Activated B cell treated with CpG ODN at 0.5 μM for 24 hours (primary cell): ENCODE data around the gene CRBN. TPM values are rescaled to one million over a fixed set of nuclear protein-coding genes. Genes with fewer than 3 reads are reported as not detected.

Source experiments
- ATAC-seq: fragments of 200-7000 bp; cut with Tn5 transposase; one replicate; pipeline ENCODE4 v1.10.0; 2021; ENCODE audit warnings: low read depth, mild to moderate bottlenecking, moderate library complexity
- CTCF ChIA-PET: fragments of 350-600 bp; sonication (Branson Sonifier 250); formaldehyde crosslinking; loops from one replicate; lab custom pipeline; 2021; ENCODE audit warnings: antibody characterized with exemption; lab: Charles Lee
- POLR2A ChIA-PET: fragments of 350-600 bp; sonication (Branson Sonifier 250); formaldehyde crosslinking; loops from one replicate; lab custom pipeline; 2021; ENCODE audit warnings: antibody characterized with exemption; lab: Charles Lee
- DNase-seq: peaks from one replicate; pipeline ENCODE4 v3.0.0; 2022
- H3K27ac Mint-ChIP-seq: one replicate; pipeline ENCODE4 v1.8.0; 2020; ENCODE audit warnings: mixed read lengths
- H3K27me3 Mint-ChIP-seq: one replicate; pipeline ENCODE4 v1.8.0; 2021; ENCODE audit warnings: mixed read lengths
- H3K36me3 Mint-ChIP-seq: one replicate; pipeline ENCODE4 v1.8.0; 2021; ENCODE audit warnings: low read depth, mixed read lengths
- H3K4me1 Mint-ChIP-seq: one replicate; pipeline ENCODE4 v1.8.0; 2021; ENCODE audit warnings: mixed read lengths
- H3K4me3 Mint-ChIP-seq: one replicate; pipeline ENCODE4 v1.8.0; 2020; ENCODE audit warnings: mild to moderate bottlenecking, mixed read lengths
- H3K9me3 Mint-ChIP-seq: one replicate; pipeline ENCODE4 v1.8.0; 2020; ENCODE audit warnings: mixed read lengths
- CTCF ChIP-seq: fragments of 200-600 bp; IDR thresholded peaks from one replicate; pipeline ENCODE4 v1.8.0; 2022; ENCODE audit warnings: antibody characterized with exemption, mild to moderate bottlenecking
- intact Hi-C: fragments of 100-400 bp; cut with micrococcal nuclease; formaldehyde crosslinking; loops from one replicate; pipeline ENCODE4 v1.15.1; 2024
- total RNA-seq: library from RNA; stranded (reverse); gene quantifications from 2 replicates; pipeline ENCODE4 v1.2.3, GENCODE V29; 2022

CRBN gene
- total RNA-seq, 1 donor from 2014 or later = 58.2 TPM

DNA sequence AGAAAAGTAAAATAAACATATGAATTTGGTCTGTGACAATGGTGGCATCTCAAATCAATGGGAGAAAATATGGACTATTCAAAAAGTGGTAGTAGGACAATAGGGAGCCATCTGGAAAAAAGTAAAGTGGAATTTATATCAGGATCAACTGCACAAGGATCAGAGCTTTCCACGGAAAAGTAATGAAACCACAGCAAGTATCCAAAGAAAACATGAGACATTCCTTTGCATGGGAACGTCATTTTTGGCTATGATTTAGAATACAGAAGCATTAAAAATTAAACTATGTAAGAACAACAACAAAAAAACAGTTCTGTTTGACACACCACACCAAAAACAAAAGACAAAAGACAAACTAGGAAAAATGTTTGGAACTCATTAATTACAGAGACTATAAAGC, 18.7 kb downstream of the CRBN start:
- DNase-seq (no peak), ATAC-seq (no peak)
- Mint-ChIP-seq H3K36me3 (peaks cover 81% of the 10 kb centered on the region), H3K9me3 (no peaks in the 10 kb centered on the region), H3K4me3 (no peak overlapping the region), H3K27me3 (no peaks in the 10 kb centered on the region), H3K27ac (no peak overlapping the region), H3K4me1 (no peaks in the 10 kb centered on the region)
- TF ChIP-seq CTCF = no peak
- POLR2A ChIA-PET = no interaction called here
- intact Hi-C loops = no loop called here
- CTCF ChIA-PET = interaction anchor here (1.5 kb wide), 1 partner anchor 21 kb away, joined by 3 read pairs; no protein-coding TSS in a partner anchor

- no peak for DNase-seq
- ATAC-seq = no peak
- H3K27me3 Mint-ChIP-seq = no peaks in the 10 kb centered on the region
- no peak for TF ChIP-seq CTCF
- POLR2A ChIA-PET = no interaction called here
- H3K4me1 Mint-ChIP-seq = no peaks in the 10 kb centered on the region
- H3K27ac Mint-ChIP-seq = no peak overlapping the region
- no peaks in the 10 kb centered on the region for H3K9me3 Mint-ChIP-seq
- peaks cover 80% of the 10 kb centered on the region for H3K36me3 Mint-ChIP-seq
- intact Hi-C loops = loop anchor here (2.0 kb wide), 1 partner anchor 15 kb away; no protein-coding TSS in a partner anchor
- CTCF ChIA-PET = no interaction called here
- H3K4me3 Mint-ChIP-seq = no peak overlapping the region
Observed at GRCh38 chr3:3157484-3157883, 22.0 kb downstream of the CRBN start.

DNA sequence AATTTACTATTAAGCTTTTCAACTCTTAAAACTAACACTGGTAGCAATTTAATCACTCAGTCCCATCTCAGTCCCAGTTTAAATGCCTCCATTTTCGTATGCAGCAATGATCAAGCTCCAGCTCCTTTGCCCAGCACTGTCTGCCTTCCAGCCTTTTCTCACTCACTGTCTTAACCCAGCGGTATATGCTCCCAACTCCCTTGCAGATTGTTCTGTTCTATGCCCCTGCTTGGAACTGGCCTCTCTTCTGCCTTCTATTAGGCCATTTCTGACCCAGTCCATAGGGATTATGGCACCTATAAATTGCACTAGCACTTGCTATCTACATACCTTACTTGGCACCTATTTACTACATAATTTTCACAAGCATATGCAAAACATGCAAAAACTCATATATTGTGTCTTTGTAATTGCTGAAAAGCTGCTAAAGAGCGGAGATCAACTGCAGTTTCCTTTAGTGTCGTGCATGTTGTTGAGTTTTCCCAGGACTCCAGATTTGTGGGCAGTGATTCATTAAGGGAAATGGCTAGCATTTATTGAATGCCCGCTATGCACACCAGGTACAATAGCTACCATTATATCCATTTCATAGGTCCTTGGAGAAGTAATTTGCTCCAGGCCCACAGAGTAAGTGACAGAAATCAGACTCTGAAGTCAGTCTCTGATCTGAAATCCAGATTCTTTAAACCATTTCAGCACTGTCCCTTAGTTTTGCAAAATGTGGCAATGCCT, 24.4 kb downstream of the CRBN start:
- Mint-ChIP-seq H3K27me3 (no peaks in the 10 kb centered on the region), H3K9me3 (no peaks in the 10 kb centered on the region), H3K36me3 (peaks cover 83% of the 10 kb centered on the region), H3K4me3 (no peak overlapping the region), H3K27ac (no peak overlapping the region), H3K4me1 (no peaks in the 10 kb centered on the region)
- no peak for TF ChIP-seq CTCF
- ATAC-seq (no peak), DNase-seq (no peak)
- ChIA-PET CTCF (no interaction called here), POLR2A (no interaction called here)
- intact Hi-C loops = no loop called here

GRCh38 chr3:3151513-3151912, 28.0 kb downstream of the CRBN start:
- DNase-seq = no peak
- H3K27me3 Mint-ChIP-seq = no peaks in the 10 kb centered on the region
- CTCF ChIA-PET = interaction anchor here (0.7 kb wide), 1 partner anchor 326 kb away, joined by 3 read pairs; no protein-coding TSS in a partner anchor
- no peaks in the 10 kb centered on the region for H3K4me1 Mint-ChIP-seq
- peaks cover 79% of the 10 kb centered on the region for H3K36me3 Mint-ChIP-seq
- no peak for TF ChIP-seq CTCF
- H3K9me3 Mint-ChIP-seq = no peaks in the 10 kb centered on the region
- no peak overlapping the region for H3K27ac Mint-ChIP-seq
- POLR2A ChIA-PET = no interaction called here
- ATAC-seq = no peak
- no peak overlapping the region for H3K4me3 Mint-ChIP-seq
- intact Hi-C loops = no loop called here

- no peak overlapping the region for H3K4me3 Mint-ChIP-seq
- no peak overlapping the region for H3K27ac Mint-ChIP-seq
- peaks cover 80% of the 10 kb centered on the region for H3K36me3 Mint-ChIP-seq
- POLR2A ChIA-PET = no interaction called here
- H3K4me1 Mint-ChIP-seq = no peaks in the 10 kb centered on the region
- intact Hi-C loops = no loop called here
- no peak for TF ChIP-seq CTCF
- H3K9me3 Mint-ChIP-seq = no peaks in the 10 kb centered on the region
- no peak for ATAC-seq
- DNase-seq = no peak
- CTCF ChIA-PET = no interaction called here
- H3K27me3 Mint-ChIP-seq = no peaks in the 10 kb centered on the region
Observed at GRCh38 chr3:3149560-3149959, 29.9 kb downstream of the CRBN start.
